HEK293 (cell line): Measurements from ENCODE around the gene CRY2.

Experiments used
- BCL11B ChIP-seq: fragments of 450-650 bp; formaldehyde crosslinking; IDR thresholded peaks from 2 replicates; pipeline ENCODE4 v1.5.1; 2016; ENCODE audit warnings: low read depth, missing biosample characterization, missing genetic modification characterization
- CTCF ChIP-seq: fragments of 450-650 bp; formaldehyde crosslinking; IDR thresholded peaks from 2 replicates; pipeline ENCODE4 v1.5.1; 2016; ENCODE audit warnings: missing biosample characterization, missing genetic modification characterization
- EGR2 ChIP-seq: fragments of 450-650 bp; formaldehyde crosslinking; IDR thresholded peaks from 2 replicates; pipeline ENCODE4 v1.5.1; 2016; ENCODE audit warnings: low read depth, missing biosample characterization, missing genetic modification characterization
- GFI1B ChIP-seq: fragments of 450-650 bp; formaldehyde crosslinking; IDR thresholded peaks from 2 replicates; pipeline ENCODE4 v1.5.1; 2016; ENCODE audit warnings: missing biosample characterization, missing genetic modification characterization
- HOXC10 ChIP-seq: sonication (generic); formaldehyde crosslinking; IDR thresholded peaks from 2 replicates; pipeline ENCODE4 v1.8.1; 2023; ENCODE audit warnings: mild to moderate bottlenecking, missing genetic modification reagents
- SP2 ChIP-seq: fragments of 450-650 bp; formaldehyde crosslinking; IDR thresholded peaks from 2 replicates; pipeline ENCODE4 v1.5.1; 2016; ENCODE audit warnings: missing biosample characterization, missing genetic modification characterization
- ZBTB26 ChIP-seq: fragments of 450-650 bp; formaldehyde crosslinking; optimal IDR thresholded peaks from 2 replicates; pipeline ENCODE3; 2016; ENCODE audit warnings: missing biosample characterization, mild to moderate bottlenecking, missing genetic modification characterization
- ZNF146 ChIP-seq: fragments of 450-650 bp; formaldehyde crosslinking; IDR thresholded peaks from 2 replicates; pipeline ENCODE4 v1.5.1; 2016; ENCODE audit warnings: missing biosample characterization, missing genetic modification characterization
- ZNF211 ChIP-seq: fragments of 450-650 bp; formaldehyde crosslinking; IDR thresholded peaks from 2 replicates; pipeline ENCODE4 v1.5.1; 2016; ENCODE audit warnings: low read depth, missing biosample characterization, missing genetic modification characterization
- ZNF362 ChIP-seq: fragments of 450-650 bp; formaldehyde crosslinking; IDR thresholded peaks from 2 replicates; pipeline ENCODE4 v1.5.1; 2016; ENCODE audit warnings: missing biosample characterization, missing genetic modification characterization
- ZNF366 ChIP-seq: fragments of 450-650 bp; formaldehyde crosslinking; conservative IDR thresholded peaks from 2 replicates; pipeline ENCODE4 v1.5.1; 2016; ENCODE audit warnings: missing biosample characterization, missing genetic modification characterization
- ZNF426 ChIP-seq: fragments of 450-650 bp; formaldehyde crosslinking; IDR thresholded peaks from 2 replicates; pipeline ENCODE4 v1.5.1; 2017; ENCODE audit warnings: missing biosample characterization, missing genetic modification characterization, mild to moderate bottlenecking, inconsistent platforms, moderate library complexity
- ZNF449 ChIP-seq: fragments of 450-650 bp; formaldehyde crosslinking; IDR thresholded peaks from 2 replicates; pipeline ENCODE4 v1.5.1; 2017; ENCODE audit warnings: missing biosample characterization, mild to moderate bottlenecking, missing genetic modification characterization, moderate library complexity
- ZNF48 ChIP-seq: fragments of 450-650 bp; formaldehyde crosslinking; IDR thresholded peaks from 2 replicates; pipeline ENCODE4 v1.5.1; 2016; ENCODE audit warnings: missing biosample characterization, missing genetic modification characterization
- ZNF530 ChIP-seq: fragments of 450-650 bp; formaldehyde crosslinking; IDR thresholded peaks from 2 replicates; pipeline ENCODE4 v1.5.1; 2016; ENCODE audit warnings: low read depth, missing biosample characterization, missing genetic modification characterization
- ZNF548 ChIP-seq: fragments of 450-650 bp; formaldehyde crosslinking; IDR thresholded peaks from 2 replicates; pipeline ENCODE4 v1.5.1; 2016; ENCODE audit warnings: missing biosample characterization, missing genetic modification characterization
- ZNF561 ChIP-seq: fragments of 450-650 bp; IDR thresholded peaks from 2 replicates; pipeline ENCODE4 v1.5.1; 2018; ENCODE audit warnings: missing biosample characterization, missing genetic modification characterization, borderline replicate concordance
- ZNF585B ChIP-seq: fragments of 450-650 bp; formaldehyde crosslinking; IDR thresholded peaks from 2 replicates; pipeline ENCODE4 v1.5.1; 2016; ENCODE audit warnings: missing biosample characterization, missing genetic modification characterization
- ZNF596 ChIP-seq: fragments of 450-650 bp; IDR thresholded peaks from 2 replicates; pipeline ENCODE4 v1.5.0; 2018; ENCODE audit warnings: missing biosample characterization, mild to moderate bottlenecking, missing genetic modification characterization, moderate library complexity
- ZNF654 ChIP-seq: fragments of 450-650 bp; formaldehyde crosslinking; IDR thresholded peaks from 2 replicates; pipeline ENCODE4 v1.5.1; 2016; ENCODE audit warnings: low read depth, missing biosample characterization, missing genetic modification characterization
- ZNF660 ChIP-seq: fragments of 450-650 bp; IDR thresholded peaks from 2 replicates; pipeline ENCODE4 v1.5.1; 2018; ENCODE audit warnings: missing biosample characterization, mild to moderate bottlenecking, missing genetic modification characterization
- ZNF707 ChIP-seq: fragments of 450-650 bp; formaldehyde crosslinking; IDR thresholded peaks from 2 replicates; pipeline ENCODE4 v1.5.1; 2016; ENCODE audit warnings: missing biosample characterization, missing genetic modification characterization
- ZNF837 ChIP-seq: fragments of 450-650 bp; formaldehyde crosslinking; IDR thresholded peaks from 2 replicates; pipeline ENCODE4 v1.5.1; 2016; ENCODE audit warnings: missing biosample characterization, missing genetic modification characterization
- TF ChIP-seq, protein P1 (sequence below): fragments of 450-650 bp; formaldehyde crosslinking; IDR thresholded peaks from 2 replicates; pipeline ENCODE4 v1.5.1; 2016; ENCODE audit warnings: missing biosample characterization, missing genetic modification characterization
- TF ChIP-seq, protein P2 (sequence below): fragments of 450-650 bp; formaldehyde crosslinking; IDR thresholded peaks from 2 replicates; pipeline ENCODE4 v1.5.1; 2016; ENCODE audit warnings: missing biosample characterization, missing genetic modification characterization
- TF ChIP-seq, protein P3 (sequence below): fragments of 450-650 bp; formaldehyde crosslinking; IDR thresholded peaks from 2 replicates; pipeline ENCODE4 v1.5.1; 2017; ENCODE audit warnings: missing biosample characterization, missing genetic modification characterization

CRY2 gene

DNA sequence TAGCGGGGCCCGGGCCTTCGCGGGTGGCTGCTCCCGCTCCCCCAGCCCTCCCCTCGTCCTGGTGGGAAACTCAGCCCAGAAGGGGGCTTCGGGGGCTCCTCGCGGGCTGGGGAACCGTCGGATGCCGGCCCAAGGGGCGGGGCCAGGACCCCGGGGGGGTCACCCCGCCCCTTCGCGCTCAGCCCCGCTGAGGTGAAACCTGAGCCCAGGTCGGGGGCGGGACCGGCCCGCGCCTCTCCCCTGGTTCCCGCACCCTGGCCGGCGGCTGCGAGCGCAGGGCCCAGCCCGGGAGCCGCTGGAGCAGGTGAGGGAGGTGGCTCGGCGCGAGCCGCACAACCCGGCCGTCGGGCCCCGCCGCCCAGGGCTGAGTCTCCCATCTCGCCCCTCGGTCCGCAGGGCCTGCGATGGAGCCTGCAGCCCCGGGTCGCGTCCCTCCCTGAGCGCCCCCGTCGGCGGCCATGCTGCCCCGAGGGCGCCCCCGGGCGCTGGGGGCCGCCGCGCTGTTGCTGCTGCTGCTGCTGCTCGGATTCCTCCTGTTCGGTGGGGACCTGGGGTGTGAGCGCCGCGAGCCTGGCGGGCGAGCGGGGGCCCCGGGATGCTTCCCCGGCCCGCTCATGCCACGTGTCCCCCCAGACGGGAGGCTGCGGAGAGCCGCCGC, 75.3 kb downstream of the CRY2 start, which contains the start of gene LARGE2 (continued):
- no peak for TF ChIP-seq ZNF426 (tag by site-specific recombination)
- no peak for TF ChIP-seq CTCF (tag by site-specific recombination)
- no peak for TF ChIP-seq BCL11B (tag by site-specific recombination)
- TF ChIP-seq HOXC10 (CRISPR knock-in tag), result no peak
- TF ChIP-seq ZNF585B, result no peak
- TF ChIP-seq ZNF707 (tag by site-specific recombination), result no peak
- TF ChIP-seq GFI1B (tag by site-specific recombination), result no peak
- TF ChIP-seq, protein P1, sequence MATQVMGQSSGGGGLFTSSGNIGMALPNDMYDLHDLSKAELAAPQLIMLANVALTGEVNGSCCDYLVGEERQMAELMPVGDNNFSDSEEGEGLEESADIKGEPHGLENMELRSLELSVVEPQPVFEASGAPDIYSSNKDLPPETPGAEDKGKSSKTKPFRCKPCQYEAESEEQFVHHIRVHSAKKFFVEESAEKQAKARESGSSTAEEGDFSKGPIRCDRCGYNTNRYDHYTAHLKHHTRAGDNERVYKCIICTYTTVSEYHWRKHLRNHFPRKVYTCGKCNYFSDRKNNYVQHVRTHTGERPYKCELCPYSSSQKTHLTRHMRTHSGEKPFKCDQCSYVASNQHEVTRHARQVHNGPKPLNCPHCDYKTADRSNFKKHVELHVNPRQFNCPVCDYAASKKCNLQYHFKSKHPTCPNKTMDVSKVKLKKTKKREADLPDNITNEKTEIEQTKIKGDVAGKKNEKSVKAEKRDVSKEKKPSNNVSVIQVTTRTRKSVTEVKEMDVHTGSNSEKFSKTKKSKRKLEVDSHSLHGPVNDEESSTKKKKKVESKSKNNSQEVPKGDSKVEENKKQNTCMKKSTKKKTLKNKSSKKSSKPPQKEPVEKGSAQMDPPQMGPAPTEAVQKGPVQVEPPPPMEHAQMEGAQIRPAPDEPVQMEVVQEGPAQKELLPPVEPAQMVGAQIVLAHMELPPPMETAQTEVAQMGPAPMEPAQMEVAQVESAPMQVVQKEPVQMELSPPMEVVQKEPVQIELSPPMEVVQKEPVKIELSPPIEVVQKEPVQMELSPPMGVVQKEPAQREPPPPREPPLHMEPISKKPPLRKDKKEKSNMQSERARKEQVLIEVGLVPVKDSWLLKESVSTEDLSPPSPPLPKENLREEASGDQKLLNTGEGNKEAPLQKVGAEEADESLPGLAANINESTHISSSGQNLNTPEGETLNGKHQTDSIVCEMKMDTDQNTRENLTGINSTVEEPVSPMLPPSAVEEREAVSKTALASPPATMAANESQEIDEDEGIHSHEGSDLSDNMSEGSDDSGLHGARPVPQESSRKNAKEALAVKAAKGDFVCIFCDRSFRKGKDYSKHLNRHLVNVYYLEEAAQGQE (tag by site-specific recombination), result no peak
- TF ChIP-seq ZNF596, result no peak; the same call in 1 of the 2 replicates
- no peak for TF ChIP-seq ZNF146 (tag by site-specific recombination)
- no peak for TF ChIP-seq EGR2 (tag by site-specific recombination)
- TF ChIP-seq ZNF654 (tag by site-specific recombination), result no peak
- no peak for TF ChIP-seq ZNF449 (tag by site-specific recombination)
- TF ChIP-seq ZNF362 (tag by site-specific recombination), result no peak
- TF ChIP-seq, protein P2, sequence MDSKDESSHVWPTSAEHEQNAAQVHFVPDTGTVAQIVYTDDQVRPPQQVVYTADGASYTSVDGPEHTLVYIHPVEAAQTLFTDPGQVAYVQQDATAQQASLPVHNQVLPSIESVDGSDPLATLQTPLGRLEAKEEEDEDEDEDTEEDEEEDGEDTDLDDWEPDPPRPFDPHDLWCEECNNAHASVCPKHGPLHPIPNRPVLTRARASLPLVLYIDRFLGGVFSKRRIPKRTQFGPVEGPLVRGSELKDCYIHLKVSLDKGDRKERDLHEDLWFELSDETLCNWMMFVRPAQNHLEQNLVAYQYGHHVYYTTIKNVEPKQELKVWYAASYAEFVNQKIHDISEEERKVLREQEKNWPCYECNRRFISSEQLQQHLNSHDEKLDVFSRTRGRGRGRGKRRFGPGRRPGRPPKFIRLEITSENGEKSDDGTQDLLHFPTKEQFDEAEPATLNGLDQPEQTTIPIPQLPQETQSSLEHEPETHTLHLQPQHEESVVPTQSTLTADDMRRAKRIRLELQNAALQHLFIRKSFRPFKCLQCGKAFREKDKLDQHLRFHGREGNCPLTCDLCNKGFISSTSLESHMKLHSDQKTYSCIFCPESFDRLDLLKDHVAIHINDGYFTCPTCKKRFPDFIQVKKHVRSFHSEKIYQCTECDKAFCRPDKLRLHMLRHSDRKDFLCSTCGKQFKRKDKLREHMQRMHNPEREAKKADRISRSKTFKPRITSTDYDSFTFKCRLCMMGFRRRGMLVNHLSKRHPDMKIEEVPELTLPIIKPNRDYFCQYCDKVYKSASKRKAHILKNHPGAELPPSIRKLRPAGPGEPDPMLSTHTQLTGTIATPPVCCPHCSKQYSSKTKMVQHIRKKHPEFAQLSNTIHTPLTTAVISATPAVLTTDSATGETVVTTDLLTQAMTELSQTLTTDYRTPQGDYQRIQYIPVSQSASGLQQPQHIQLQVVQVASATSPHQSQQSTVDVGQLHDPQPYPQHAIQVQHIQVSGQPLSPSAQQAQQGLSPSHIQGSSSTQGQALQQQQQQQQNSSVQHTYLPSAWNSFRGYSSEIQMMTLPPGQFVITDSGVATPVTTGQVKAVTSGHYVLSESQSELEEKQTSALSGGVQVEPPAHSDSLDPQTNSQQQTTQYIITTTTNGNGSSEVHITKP (tag by site-specific recombination), result no peak
- peak; percentile 40; the same call in 1 of the 2 replicates for TF ChIP-seq SP2 (tag by site-specific recombination)
- TF ChIP-seq ZNF211 (tag by site-specific recombination), result no peak
- TF ChIP-seq ZNF548, result no peak
- TF ChIP-seq ZNF530, result no peak
- TF ChIP-seq ZNF366, result no peak
- peak; percentile 43 for TF ChIP-seq ZBTB26 (tag by site-specific recombination)
- no peak for TF ChIP-seq ZNF660 (tag by site-specific recombination)
- no peak for TF ChIP-seq ZNF48
- TF ChIP-seq, protein P3, sequence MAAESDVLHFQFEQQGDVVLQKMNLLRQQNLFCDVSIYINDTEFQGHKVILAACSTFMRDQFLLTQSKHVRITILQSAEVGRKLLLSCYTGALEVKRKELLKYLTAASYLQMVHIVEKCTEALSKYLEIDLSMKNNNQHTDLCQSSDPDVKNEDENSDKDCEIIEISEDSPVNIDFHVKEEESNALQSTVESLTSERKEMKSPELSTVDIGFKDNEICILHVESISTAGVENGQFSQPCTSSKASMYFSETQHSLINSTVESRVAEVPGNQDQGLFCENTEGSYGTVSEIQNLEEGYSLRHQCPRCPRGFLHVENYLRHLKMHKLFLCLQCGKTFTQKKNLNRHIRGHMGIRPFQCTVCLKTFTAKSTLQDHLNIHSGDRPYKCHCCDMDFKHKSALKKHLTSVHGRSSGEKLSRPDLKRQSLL (tag by site-specific recombination), result peak; percentile 41; the same call in 1 of the 2 replicates
- TF ChIP-seq ZNF561 (tag by site-specific recombination), result no peak
- TF ChIP-seq ZNF837 (tag by site-specific recombination), result no peak
